Stromal cell of bone marrow (primary cell): ENCODE measurements around the gene IGLON5.

ENCODE experiments used
- DNase-seq: peaks from one replicate; pipeline ENCODE4 v3.0.0-alpha.2; 2012; ENCODE audit warnings: low read depth

The IGLON5 gene

DNA sequence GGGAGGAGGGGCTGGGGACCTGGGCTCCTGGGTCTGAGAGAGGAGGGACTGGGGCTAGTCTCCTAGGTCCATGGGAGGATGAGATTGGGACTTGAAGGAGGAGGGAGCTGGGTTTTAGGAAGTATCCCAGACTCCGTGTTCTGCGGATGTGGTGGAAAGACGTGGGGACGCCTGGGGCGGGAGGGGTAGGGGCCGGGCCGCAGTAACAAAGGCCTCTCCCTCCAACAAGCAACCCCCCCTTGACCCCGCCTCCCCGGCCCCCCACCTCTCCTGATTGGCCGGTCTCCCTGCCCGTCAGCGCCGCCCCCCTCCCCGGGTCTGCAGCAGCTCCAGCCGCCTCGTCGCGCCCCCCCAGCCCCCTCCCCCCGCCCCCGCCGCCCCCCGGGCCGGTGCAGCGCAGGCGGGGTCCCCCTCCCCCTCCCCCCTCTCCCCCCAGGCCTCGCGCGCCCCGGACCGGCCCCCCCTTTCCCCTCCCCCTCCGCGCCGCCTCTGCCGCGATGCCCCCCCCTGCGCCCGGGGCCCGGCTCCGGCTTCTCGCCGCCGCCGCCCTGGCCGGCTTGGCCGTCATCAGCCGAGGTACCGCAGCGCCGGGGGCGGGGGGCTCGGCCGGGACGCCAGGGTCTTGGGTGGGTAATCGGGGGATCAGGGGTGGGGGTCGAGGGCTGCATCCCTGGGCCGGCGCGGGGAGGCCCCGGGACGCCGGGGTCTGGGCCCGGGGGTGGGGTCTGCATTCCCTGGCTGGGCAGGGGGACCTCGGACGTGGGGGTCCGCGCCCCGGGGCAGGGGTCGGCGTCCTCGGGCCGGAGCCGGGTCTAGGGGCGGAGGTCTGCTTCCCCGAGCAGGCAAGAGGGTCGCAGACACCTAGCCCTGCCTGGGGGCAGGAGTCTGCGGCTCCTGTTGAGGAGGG lies at the start of gene IGLON5:
Gene IGLON5, plus strand, starts transcription at position 294 of the 907 bp plus-strand sequence. Its CDS starts 204 bp downstream, at position 498.
- DNase-seq: no peak

DNA sequence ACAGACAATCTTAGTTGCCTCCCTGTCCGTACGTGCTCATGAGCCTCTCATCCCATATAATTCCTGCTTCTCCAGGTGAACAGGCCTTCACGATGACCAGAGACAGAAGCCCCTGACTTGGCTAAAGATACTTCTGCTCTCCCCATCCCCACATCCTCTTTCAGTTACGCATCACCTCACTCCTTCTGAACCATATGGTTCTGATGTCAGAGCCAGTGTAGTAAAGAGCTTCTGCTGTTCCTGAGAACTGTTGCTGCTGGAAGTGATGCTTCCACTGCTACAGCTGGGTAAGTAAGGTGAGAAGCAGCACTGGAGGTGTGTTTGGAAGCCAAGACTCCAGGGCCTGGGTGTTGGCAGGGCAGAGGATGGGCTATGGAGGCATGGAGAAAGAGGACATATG lies 47.6 kb upstream of the IGLON5 start:
- no peak for DNase-seq

DNA sequence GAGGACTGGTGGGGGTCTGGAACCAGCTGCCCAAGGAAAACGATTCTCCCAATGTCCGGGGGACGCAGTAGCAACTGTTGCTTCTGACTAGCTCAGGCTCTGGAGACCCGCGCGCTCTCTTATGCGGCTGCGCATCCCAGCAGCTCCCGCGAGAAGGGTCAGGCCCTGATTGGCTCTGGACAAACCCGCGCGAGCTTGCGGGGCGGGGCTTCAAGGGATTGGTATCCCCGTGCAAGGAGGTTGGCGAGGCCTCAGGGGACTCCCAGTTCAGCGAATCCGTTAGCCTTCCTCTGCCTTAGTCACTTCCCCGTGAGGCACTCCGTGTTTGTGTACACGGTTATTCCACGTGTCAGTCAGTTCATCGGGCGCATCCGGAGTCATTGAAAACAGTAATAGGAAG lies 40.4 kb upstream of the IGLON5 start:
- no peak for DNase-seq

DNA sequence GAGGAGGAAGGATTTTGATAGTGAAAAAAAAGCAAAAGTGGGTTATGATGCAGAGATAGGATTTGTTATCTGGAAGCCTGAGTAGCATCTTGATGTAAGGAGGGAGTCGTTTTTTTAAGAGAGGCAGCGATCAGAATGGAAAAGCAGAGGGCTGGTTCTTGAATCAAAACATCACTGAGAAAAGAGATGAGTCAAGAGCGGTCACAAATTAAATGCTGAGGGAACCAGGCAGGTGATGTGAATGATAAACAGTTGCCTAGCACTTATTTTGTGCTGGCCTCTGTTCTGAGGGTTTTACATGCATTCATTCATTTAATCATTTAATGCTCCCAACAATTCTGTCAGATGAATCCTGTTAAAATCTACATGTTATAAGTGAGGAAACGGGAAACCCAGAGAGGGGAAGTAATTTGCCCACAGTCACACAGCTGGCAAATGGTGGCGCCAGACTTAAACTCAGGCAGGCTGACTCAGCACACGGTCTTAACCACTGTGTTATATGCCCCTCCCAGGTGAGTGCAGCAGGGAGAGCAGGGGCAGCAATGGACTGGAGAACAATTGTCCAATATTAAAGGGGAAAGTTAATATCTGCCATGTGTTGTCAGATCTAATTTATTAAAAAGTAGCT lies 39.1 kb upstream of the IGLON5 start:
- no peak for DNase-seq

DNA sequence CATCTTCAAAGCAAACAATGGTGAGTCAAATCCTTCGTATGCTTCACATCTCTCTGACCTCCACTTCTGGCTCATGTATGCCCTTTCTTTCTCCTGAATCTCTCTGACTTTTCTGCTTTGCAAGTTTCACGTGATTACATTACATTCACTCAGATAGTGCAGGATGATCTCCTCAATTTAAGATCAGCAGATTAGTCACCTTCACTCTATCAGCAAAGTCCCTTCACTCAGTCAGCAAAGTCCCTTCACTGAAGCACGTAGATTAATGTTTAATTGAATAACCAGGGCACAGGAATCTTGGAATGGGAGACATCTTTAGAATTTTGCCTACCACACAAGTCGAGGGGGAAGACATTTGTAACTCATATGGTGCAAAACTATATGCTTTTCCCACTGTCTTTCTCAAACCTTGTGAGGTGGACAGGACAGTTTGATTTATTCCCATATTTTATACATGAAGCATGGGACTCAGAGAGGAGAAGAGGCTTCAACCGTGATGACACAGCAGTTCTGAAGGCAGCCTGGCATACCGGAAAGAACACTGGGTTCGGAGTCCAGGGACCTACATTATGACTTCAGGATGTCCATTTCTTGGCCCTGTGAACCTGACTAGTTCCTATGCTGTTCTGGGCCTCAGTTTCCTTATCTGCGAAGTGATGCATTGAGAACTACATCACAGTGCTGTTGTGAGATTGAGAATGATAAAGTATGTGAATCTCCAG lies 37.2 kb upstream of the IGLON5 start:
- no peak for DNase-seq

DNA sequence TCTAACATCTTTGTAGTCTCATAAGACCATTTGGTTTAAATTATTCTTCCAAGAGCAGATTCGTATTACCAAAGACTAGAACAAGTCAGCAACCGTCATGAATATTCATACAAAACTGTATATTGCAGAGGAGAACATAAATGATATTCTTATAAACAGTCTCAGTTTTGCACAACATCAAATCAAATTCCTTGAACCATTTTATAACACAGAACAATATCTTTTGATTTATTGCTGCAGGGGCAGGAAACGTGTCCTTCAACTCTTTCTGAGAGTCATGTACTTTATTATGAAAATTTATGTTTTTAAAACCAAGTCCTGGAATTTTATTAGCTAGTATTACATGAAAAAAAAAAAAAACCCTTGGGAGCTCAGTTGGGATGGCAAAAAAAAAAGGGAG lies 34.3 kb upstream of the IGLON5 start:
- no peak for DNase-seq

DNA sequence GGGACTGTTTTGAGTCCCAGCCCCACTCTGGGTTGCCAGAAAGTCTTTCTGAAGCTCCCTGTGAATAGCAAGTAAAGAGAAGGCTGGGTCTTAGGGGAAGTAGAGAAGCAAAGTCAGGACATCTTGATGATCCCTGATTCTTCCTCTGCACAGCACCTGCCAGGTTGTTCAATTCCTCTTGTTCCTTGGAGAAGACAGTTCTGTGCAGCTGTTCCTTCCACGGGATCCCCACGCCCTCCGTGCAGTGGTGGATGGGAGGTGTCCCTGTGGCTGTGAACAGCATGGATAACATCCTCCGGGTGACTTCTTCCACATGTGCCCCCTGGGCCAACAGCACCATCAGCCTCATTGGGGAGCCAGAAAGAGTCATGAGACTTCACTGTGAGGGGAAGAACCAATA lies 29.1 kb upstream of the IGLON5 start:
- DNase-seq: no peak

DNA sequence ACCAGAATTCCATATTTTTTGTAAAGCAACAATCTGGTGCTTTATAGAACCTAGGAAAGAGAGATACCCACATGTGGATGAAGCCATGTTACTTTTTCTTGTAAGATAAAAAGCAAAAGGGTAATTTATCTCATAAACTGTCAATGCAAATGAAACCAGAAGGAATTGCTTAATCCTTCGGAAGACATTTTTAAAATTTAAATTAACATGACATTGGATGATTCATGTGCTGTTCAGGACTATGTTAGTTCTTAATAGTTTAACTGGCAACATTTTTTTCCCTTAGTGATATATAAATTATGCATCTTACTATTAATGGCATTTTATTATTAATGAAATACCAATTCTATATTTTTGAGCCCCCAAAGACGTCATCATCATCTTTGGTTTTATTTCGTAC lies 25.8 kb upstream of the IGLON5 start:
- no peak for DNase-seq

DNA sequence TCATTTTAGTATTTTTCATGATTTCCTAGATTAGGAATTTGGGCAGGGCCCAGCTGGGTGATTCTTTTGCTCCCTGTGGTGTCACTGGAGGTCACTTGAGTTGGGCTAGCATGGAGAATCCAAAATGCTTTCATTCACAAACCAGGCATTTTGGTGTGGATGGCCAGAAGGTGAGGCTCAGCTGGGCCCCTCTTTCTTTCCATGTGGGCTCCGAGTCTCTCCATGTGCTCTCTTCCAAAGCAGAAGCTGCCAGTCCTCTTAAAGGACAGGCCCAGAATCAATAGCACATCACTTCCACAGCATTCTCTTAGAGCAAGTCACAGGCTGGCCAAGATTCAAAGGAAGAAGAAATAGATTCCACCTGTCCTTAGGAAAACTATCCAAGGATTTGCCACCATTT lies 21.8 kb upstream of the IGLON5 start:
- no peak for DNase-seq

DNA sequence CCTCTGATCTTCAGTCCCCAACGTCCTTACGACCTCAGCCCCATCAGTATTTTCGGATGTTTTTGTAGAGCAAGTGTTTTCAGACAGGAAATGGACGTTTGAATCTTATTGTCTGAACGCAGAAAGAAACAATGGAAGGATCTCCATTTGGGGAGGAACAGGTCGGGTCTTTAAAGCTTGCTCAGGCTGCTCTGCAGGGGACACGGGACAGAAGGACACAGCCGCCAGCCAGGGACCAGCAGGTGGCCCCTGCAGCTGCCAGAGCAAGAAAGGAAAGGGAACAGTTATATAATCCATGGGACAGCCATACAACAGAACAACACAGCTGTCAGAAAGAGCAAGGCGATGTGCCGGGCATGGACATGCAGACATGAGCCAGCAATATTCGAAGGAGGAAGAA lies 18.5 kb upstream of the IGLON5 start:
- no peak for DNase-seq

DNA sequence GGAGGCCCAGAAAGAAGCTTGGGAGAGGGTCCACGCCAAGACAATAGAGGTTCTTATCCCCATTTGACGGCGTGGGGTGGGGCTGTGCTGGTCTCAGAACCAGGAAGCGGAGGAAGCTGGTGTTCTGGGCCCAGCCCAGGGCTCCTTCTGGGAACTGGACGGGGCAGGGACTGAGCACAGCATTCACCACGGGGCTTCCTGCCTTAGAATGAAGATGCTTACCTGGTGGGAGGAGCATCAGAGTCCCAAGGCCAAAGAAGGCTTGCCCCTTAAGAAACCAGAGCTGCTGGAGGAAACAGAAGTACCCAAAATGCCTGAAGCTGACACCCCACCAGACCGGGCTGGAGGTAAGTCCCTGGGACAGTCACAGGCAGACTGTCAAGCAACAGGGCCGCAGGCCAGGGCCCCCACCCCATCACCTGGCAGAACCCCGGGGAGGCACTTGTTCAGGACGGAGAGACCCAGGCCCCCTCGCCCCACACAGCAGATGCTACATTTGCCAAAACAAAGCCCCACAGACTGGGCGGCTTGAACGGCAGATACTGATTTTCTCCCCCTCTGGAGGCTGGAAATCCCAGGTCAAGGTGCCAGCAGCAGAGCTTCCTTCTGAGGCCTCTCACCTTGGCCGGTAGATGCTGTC lies 17.8 kb upstream of the IGLON5 start:
- DNase-seq: no peak

DNA sequence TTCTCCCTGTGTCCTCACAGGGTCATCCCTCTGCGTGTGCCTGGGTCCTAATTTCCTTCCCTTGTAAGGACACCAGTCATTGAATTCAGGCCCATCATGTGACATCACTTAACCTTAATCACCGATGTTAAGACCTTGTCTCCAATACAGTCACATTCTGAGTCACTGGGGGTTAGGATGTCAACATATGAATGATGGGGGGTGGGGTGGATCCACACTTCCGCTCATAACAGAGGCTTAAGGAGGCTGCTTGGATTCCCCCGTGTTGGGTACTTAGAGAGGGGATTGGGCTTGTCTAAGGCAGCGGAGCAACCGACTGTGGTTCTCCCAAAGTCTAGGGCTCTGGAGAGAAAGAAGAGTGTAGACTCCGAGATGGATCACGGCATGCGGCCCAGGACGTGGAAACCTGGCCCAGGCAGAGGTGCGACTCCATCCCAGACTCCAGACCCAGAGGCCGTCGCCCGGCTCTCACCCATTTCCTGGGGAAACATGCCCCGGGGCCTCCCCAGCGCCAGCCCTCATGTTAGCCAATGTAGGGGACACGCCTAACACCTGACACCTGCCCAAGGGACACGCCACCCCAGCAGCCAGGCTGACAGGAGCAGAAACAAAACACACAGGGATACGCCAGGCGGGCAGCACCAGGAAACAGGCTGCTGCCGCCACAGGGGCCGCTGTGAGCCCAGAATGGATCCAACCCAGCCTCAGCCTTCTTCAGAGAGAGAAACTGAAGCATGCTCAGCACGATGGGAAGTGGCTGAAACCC lies 17.1 kb upstream of the IGLON5 start:
- no peak for DNase-seq

DNA sequence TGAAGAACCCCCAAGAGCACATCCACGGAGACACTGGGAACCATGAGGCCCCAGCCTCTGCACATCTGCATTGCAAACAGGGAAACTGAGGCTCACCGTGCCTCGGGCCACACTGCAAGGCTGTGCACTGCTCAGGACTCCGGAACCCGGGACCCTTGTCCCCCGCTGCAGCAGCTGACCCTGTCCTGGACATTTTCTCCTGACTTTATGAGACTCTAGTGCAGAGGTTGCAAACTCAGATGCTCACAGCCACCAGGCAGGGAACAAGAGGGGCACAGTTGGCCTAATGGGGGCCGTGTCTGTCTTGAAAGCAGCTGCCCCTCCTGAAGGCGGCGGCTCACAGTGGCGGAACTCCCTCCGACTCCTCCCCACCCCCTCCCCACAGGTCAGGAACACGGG lies 16.5 kb upstream of the IGLON5 start:
- no peak for DNase-seq

DNA sequence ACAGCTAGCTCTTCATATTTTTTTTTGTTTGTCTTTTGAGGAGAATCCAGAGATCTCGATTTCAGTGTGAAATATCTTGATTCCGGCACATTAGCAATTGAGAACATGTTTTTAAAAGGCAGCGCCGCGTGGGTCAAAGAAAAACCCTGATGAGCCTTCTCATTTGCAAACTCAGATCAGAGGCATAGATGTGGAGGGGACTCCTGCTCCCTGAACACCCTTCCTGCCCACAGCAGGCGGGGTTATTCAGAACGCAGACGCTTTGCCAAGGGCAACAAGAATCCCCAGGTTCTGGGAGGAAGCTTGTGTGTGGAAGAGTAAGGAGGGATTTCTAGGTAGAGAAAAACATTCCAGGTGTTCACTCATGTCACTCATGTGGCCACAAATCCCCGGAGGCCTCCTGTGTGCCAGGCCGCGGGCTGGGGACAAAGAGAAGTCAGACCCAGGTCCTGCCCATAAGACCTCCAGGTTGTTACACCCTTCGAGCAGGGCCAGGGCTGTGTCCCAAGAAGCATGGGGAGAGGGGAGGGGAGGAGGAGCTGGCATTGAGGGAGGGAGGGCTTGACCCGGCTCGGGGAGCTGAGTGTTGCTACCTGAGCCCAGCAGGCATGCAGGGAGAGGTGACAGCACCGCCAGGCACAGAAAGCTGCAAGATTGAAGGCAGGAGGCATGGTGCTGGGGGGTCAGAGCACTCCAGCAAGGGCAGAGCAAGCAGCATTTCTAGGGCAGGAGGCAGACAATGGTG lies 15.9 kb upstream of the IGLON5 start:
- DNase-seq: no peak

DNA sequence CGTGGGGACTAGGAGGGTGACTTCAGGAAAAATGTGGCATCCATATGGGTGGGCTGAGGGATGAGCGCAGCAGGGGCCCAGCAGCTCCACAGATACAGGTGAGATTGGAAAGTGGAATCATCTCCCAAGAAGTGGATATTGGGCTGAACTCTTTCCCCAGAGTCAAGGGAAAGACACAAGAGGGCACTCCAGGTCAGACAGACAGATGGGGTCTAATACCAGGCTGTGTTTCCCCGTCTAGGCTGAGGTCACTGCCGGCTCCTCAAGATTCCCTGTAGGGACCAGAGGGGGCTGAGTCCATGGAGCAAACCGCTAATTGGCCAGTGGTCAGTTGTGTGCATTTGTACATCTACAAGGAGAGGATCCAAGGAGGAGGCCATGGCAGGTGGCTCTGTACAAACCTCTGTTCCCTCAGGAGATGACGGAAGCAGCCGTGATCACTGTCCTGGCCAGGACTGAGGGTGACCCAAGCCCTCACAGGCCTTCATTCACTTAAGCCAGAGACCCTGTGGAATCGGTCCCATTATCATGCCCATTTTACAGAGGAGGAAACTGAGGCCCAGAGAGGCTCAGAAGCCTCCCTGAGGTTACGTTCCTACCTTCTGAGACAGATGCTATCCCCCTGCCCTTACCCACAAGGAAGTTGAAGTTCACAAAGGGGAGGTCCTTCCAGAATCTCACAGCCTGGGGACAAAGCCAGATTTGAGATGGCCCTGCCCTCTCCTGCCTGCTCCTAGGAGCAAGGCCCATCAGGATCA lies 14.9 kb upstream of the IGLON5 start:
- DNase-seq: no peak

DNA sequence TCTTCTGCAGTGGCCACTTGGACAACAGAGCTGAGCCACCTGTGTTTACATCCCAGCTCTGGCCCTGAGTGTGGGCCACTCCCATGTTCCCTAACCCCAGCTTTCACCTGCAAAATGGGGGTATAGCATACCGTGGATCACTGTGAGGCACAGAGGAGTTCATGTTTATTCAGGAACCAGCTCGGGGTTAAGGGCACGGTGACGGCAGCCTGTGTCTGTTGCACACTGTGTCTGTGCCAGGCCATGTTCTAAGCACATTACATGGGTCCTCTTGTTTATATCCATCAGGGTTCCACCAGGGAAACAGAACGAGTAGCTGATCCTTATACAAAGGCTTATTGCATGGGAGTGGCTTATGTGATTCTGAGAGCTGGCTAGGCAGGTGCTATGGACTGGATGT lies 14.0 kb upstream of the IGLON5 start:
- DNase-seq: no peak

DNA sequence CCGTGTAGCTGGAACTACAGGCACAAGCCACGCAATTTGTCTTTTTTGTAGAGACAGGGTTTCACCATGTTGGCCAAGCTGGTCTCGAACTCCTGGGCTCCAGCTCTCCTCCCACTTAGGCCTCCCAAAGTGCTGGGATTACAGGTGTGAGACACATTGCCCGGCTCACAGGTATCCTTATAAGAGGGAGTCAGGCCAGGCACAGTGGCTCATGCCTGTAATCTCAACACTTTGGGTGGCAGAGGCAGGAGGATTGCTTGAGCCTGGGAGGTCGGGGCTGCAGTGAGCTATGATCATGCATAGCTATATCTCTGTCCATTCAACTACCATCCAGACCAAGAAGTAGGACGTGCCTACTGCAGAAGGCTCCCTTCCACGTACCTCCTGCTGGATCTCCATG lies 10.2 kb upstream of the IGLON5 start:
- DNase-seq: no peak

DNA sequence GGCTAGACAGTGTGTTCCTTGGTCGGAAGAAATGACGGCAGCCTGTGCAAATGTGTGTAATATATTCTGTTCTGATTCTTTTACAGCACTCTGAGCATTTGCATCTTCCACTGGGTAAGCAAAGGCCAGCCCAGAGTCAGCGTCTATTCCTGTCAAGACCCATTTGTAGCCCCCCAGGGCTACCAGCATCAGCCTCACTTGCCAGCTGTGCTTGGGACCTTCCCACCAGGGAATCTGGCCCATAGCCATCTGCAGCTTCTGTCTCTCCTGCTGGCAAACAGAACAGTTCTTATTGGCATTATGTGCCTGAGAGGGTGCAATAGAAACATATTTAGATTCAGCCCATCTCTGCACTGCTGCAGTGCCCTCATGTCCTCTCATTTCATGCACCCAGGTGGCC lies 6.0 kb upstream of the IGLON5 start:
- no peak for DNase-seq

DNA sequence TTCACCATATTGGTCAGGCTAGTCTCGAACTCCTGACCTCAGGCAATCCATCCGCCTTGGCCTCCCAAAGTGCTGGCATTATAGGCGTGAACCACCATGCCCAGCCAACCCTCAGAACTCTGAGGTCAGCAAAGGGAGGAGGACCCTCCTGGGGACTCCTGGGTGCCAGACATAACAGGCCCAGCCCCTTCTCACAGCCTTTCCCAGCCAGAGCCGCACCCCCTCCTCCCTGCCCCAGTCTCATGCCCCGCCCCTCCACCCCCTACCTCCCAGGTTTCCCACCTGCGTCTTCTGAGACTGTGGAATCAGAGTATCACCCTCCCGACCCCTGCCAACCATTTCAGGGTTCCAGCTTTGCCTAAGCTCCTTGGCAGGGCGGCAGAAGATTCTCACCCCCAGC lies 5.2 kb downstream of the IGLON5 start:
- no peak for DNase-seq

DNA sequence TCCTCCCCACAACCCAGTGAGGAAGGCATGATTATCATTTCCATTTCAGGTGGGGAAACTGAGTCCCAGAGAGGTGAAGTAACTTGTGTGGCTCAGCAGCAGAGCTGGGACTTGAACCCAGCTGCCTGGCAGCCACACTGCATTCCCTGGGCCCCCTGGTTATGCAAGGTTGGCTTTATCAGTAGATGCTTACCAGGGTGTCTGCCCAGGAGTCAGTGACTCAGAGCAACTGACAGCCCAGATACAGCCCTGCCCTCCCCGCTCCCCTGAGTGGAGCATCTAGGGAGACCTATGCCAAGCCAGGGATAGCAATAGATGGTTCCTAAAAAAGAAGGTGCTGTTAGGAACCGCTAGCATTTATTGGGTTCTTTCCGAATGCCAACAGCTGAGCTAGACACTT lies 5.9 kb downstream of the IGLON5 start:
- no peak for DNase-seq
